CD4-positive, alpha-beta T cell treated with Interleukin-21 for 1 hour (primary cell): ENCODE data around the gene ZNHIT2.
A peak's percentile ranks its signal among the peaks of the same experiment; 100 is the strongest.

Experiments
- DNase-seq: peaks from one replicate; pipeline ENCODE4 v3.0.0-alpha.2; 2020

ZNHIT2 gene

DNA sequence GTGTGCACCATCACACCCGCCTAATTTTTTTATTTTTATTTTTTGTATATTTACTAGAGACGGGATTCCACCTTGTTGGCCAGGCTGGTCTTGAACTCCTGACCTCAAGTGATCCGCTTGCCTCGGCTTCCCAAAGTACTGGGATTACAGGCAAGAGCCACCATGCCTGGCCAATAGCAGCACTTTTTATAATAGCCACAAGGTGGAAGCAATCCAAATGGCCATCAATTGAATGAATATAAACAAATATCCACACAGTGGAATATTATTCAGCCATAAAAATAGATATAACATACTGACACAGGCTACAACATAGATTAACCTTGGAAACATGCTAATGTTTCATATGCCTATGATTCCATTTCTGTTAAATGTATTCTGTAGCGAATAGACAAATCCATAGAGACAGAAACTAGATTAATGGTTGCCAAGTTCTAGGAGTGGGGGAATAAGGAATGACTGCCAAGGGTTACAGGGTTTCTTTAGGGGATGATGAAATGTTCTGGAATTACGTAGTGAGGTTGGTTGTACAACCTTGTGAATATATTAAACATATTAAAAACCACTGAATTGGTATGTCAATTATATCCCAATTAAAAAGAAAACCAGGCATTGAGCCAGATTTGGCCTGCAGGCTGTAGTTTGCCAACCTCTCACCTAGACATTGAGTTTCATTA, 16.7 kb downstream of the ZNHIT2 start:
- DNase-seq, result no peak

GRCh38 chr11:65096926-65097325, 20.6 kb downstream of the ZNHIT2 start:
- no peak for DNase-seq

GRCh38 chr11:65095974-65096806, 21.3 kb downstream of the ZNHIT2 start, which contains the start of gene VPS51:
VPS51 (plus strand) TSS chr11:65096214; CDS start chr11:65096251, 37 bp downstream.
- peak; percentile 90 for DNase-seq

DNA sequence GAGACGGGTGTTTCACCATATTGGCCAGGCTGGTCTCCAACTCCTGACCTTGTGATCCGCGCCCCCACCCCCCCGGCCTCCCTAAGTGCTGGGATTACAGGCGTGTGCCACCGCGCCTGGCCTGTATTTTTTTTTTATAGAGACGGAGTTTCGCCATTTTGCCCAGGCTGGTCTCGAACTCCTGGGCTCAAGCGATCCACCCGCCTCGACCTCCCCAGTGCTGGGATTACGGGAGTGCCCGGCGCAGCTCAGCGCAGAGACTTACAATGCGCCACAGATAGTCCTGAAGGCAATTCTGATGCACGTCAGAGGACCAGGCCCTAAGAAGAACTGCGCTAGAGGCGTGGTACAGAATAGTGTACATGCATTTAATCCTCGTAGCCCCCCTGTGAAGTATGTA, 22.1 kb downstream of the ZNHIT2 start:
- no peak for DNase-seq

DNA sequence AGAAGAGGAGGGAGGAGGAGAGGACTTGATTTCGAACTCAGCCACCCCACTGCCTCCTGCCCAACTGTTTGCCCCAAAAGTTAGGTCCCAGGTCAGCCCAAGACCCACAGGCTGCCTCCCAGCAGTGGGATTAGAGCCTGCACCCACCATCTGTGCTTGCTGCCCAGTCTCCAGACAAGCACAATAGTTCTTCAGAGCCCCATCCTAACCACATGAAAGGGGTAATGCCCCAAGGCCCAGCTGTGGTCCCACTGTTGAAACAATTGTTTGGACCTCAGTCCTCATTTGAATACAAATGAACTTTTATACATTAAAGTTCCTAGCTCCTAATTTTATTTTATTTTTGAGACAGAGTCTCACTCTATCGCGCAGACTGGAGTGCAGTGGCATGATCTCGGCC, 26.9 kb downstream of the ZNHIT2 start:
- DNase-seq, result no peak

GRCh38 chr11:65089621-65090020, 27.9 kb downstream of the ZNHIT2 start:
- no peak for DNase-seq

DNA sequence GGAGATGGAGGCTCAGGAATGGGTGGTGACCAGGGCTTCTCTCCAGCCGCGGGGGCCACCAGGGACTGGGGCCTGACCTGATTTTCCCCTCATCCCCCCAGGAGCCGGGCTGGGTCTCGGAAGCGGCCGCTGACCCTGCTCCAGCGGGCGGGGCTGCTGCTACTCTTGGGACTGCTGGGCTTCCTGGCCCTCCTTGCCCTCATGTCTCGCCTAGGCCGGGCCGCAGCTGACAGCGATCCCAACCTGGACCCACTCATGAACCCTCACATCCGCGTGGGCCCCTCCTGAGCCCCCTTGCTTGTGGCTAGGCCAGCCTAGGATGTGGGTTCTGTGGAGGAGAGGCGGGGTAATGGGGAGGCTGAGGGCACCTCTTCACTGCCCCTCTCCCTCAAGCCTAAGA, 29.7 kb downstream of the ZNHIT2 start:
- DNase-seq, result no peak

GRCh38 chr11:65087216-65087615, 30.3 kb downstream of the ZNHIT2 start:
- DNase-seq, result no peak

GRCh38 chr11:65086809-65087208, 30.7 kb downstream of the ZNHIT2 start:
- no peak for DNase-seq

- DNase-seq, result no peak
These were observed 32.1 kb downstream of the ZNHIT2 start for GRCh38 chr11:65085446-65085845.

GRCh38 chr11:65084598-65085375, 32.7 kb downstream of the ZNHIT2 start:
- no peak for DNase-seq

GRCh38 chr11:65083834-65084597, 33.5 kb downstream of the ZNHIT2 start, which contains the start of the genes CDCA5 and ZFPL1:
CDCA5 (minus strand) TSS chr11:65084040; CDS start chr11:65083978, 62 bp downstream.
ZFPL1 (plus strand) TSS chr11:65084222; CDS start chr11:65084699, 477 bp downstream.
- DNase-seq, result peak; percentile 96

- DNase-seq, result no peak
These were observed 34.2 kb downstream of the ZNHIT2 start for GRCh38 chr11:65083134-65083833.

- no peak for DNase-seq
These were observed 38.6 kb downstream of the ZNHIT2 start for GRCh38 chr11:65078786-65079342.

GRCh38 chr11:65078151-65078550, 39.4 kb downstream of the ZNHIT2 start:
- DNase-seq, result peak; percentile 83

GRCh38 chr11:65077451-65077850, 40.0 kb downstream of the ZNHIT2 start:
- no peak for DNase-seq

GRCh38 chr11:65072631-65072966, 44.9 kb downstream of the ZNHIT2 start:
- no peak for DNase-seq

- DNase-seq, result no peak
These were observed 45.4 kb downstream of the ZNHIT2 start for GRCh38 chr11:65071907-65072630.

- DNase-seq, result no peak
These were observed 48.3 kb downstream of the ZNHIT2 start for GRCh38 chr11:65069217-65069616.

GRCh38 chr11:65067446-65067845, 50.1 kb downstream of the ZNHIT2 start:
- no peak for DNase-seq

- DNase-seq, result no peak
These were observed 50.7 kb downstream of the ZNHIT2 start for GRCh38 chr11:65066805-65067291.
